Liver (tissue), 3 donors: Measurements from ENCODE around the gene APOB.

ENCODE experiments used
- EGR1 ChIP-seq, 2 donors: IDR thresholded peaks; 2 replicates each; pipeline ENCODE4 v1.6.1; 2016 to 2018; ENCODE audit warnings: antibody characterized with exemption in 2 of 2, low read depth in 2 of 2
- FOXA1 ChIP-seq: IDR thresholded peaks from 2 replicates; pipeline ENCODE4 v1.6.1; 2016; ENCODE audit warnings: antibody characterized with exemption
- GABPA ChIP-seq, 2 donors: IDR thresholded peaks in 1 of 2; conservative IDR thresholded peaks in 1 of 2; 2 replicates each; pipeline ENCODE4 v1.6.1; 2016; ENCODE audit warnings: antibody characterized with exemption in 2 of 2, mild to moderate bottlenecking in 1 of 2, moderate library complexity in 1 of 2
- JUND ChIP-seq, 2 donors: IDR thresholded peaks; 2 replicates each; pipeline ENCODE4 v1.6.1; 2016; ENCODE audit warnings: antibody characterized with exemption in 2 of 2
- NR2F2 ChIP-seq: IDR thresholded peaks from 2 replicates; pipeline ENCODE4 v1.6.1; 2016; ENCODE audit warnings: antibody characterized with exemption
- RAD21 ChIP-seq, 2 donors: IDR thresholded peaks; 2 replicates each; pipeline ENCODE4 v1.6.1; 2016; ENCODE audit warnings: antibody characterized with exemption in 2 of 2, mild to moderate bottlenecking in 2 of 2
- RXRA ChIP-seq, 2 donors: IDR thresholded peaks; 2 replicates each; pipeline ENCODE4 v1.6.1; 2017 to 2018; ENCODE audit warnings: antibody characterized with exemption in 2 of 2, mild to moderate bottlenecking in 1 of 2
- SP1 ChIP-seq: IDR thresholded peaks from 2 replicates; pipeline ENCODE4 v1.6.1; 2018; ENCODE audit warnings: antibody characterized with exemption, mild to moderate bottlenecking
- TAF1 ChIP-seq: conservative IDR thresholded peaks from 2 replicates; pipeline ENCODE4 v1.6.1; 2016; ENCODE audit warnings: antibody characterized with exemption, mild to moderate bottlenecking
- YY1 ChIP-seq: IDR thresholded peaks from 2 replicates; pipeline ENCODE4 v1.6.1; 2016; ENCODE audit warnings: antibody characterized with exemption, mild to moderate bottlenecking
- TF ChIP-seq, protein P1 (sequence below): fragments of 150-350 bp; IDR thresholded peaks from 2 replicates; pipeline ENCODE4 v1.5.1; 2017; ENCODE audit warnings: improper control_type of control experiment, low read depth, low read length; ENCODE audit not compliant: missing input control
- TF ChIP-seq, protein P2 (sequence below): IDR thresholded peaks from 2 replicates; pipeline ENCODE4 v1.6.1; 2016; ENCODE audit warnings: antibody characterized with exemption, mild to moderate bottlenecking
- TF ChIP-seq, protein P3 (sequence below): IDR thresholded peaks from 2 replicates; pipeline ENCODE4 v1.6.1; 2016; ENCODE audit warnings: antibody characterized with exemption
- TF ChIP-seq, protein P4 (sequence below): IDR thresholded peaks from 2 replicates; pipeline ENCODE4 v1.6.1; 2016; ENCODE audit warnings: antibody characterized with exemption
- donor health status: healthy.
- donor health status: healthy.

DNA sequence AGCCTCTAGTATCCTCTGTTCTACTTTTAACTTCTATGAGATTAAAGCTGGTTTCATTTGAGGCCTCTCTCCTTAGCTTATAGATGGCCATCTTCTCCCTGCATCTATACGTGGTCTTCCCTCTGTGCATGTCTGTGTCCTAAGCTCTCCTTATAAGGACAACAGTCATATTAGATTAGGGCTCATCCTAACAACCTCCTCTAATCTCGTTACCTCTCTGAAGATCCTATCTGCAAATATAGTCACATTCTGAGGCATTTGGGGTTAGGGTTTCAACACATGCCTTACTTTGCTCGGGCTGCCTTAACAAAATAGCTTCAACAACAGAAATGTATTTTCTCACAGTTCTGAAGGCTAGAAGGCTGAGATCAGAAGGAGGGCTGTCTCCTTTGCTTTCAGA, 11.6 kb upstream of the APOB start:
- TF ChIP-seq YY1: no peak
- TF ChIP-seq, protein P1, sequence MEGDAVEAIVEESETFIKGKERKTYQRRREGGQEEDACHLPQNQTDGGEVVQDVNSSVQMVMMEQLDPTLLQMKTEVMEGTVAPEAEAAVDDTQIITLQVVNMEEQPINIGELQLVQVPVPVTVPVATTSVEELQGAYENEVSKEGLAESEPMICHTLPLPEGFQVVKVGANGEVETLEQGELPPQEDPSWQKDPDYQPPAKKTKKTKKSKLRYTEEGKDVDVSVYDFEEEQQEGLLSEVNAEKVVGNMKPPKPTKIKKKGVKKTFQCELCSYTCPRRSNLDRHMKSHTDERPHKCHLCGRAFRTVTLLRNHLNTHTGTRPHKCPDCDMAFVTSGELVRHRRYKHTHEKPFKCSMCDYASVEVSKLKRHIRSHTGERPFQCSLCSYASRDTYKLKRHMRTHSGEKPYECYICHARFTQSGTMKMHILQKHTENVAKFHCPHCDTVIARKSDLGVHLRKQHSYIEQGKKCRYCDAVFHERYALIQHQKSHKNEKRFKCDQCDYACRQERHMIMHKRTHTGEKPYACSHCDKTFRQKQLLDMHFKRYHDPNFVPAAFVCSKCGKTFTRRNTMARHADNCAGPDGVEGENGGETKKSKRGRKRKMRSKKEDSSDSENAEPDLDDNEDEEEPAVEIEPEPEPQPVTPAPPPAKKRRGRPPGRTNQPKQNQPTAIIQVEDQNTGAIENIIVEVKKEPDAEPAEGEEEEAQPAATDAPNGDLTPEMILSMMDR: no peak
- no peak for TF ChIP-seq GABPA (IDR thresholded peaks at IDR 0.05 in 1 of 2, conservative IDR thresholded peaks at IDR 0.05 in 1 of 2)
- no peak for TF ChIP-seq JUND (IDR thresholded peaks at IDR 0.05)
- TF ChIP-seq, protein P2, sequence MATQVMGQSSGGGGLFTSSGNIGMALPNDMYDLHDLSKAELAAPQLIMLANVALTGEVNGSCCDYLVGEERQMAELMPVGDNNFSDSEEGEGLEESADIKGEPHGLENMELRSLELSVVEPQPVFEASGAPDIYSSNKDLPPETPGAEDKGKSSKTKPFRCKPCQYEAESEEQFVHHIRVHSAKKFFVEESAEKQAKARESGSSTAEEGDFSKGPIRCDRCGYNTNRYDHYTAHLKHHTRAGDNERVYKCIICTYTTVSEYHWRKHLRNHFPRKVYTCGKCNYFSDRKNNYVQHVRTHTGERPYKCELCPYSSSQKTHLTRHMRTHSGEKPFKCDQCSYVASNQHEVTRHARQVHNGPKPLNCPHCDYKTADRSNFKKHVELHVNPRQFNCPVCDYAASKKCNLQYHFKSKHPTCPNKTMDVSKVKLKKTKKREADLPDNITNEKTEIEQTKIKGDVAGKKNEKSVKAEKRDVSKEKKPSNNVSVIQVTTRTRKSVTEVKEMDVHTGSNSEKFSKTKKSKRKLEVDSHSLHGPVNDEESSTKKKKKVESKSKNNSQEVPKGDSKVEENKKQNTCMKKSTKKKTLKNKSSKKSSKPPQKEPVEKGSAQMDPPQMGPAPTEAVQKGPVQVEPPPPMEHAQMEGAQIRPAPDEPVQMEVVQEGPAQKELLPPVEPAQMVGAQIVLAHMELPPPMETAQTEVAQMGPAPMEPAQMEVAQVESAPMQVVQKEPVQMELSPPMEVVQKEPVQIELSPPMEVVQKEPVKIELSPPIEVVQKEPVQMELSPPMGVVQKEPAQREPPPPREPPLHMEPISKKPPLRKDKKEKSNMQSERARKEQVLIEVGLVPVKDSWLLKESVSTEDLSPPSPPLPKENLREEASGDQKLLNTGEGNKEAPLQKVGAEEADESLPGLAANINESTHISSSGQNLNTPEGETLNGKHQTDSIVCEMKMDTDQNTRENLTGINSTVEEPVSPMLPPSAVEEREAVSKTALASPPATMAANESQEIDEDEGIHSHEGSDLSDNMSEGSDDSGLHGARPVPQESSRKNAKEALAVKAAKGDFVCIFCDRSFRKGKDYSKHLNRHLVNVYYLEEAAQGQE: no peak
- TF ChIP-seq, protein P3, sequence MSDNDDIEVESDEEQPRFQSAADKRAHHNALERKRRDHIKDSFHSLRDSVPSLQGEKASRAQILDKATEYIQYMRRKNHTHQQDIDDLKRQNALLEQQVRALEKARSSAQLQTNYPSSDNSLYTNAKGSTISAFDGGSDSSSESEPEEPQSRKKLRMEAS: no peak
- TF ChIP-seq TAF1: no peak
- no peak for TF ChIP-seq SP1
- TF ChIP-seq EGR1 (IDR thresholded peaks at IDR 0.05; ENCODE audit: low read depth in 2 of 2): no peak
- TF ChIP-seq, protein P4, sequence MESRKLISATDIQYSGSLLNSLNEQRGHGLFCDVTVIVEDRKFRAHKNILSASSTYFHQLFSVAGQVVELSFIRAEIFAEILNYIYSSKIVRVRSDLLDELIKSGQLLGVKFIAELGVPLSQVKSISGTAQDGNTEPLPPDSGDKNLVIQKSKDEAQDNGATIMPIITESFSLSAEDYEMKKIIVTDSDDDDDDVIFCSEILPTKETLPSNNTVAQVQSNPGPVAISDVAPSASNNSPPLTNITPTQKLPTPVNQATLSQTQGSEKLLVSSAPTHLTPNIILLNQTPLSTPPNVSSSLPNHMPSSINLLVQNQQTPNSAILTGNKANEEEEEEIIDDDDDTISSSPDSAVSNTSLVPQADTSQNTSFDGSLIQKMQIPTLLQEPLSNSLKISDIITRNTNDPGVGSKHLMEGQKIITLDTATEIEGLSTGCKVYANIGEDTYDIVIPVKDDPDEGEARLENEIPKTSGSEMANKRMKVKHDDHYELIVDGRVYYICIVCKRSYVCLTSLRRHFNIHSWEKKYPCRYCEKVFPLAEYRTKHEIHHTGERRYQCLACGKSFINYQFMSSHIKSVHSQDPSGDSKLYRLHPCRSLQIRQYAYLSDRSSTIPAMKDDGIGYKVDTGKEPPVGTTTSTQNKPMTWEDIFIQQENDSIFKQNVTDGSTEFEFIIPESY: no peak
- TF ChIP-seq RAD21 (IDR thresholded peaks at IDR 0.05): no peak
- no peak for TF ChIP-seq FOXA1
- TF ChIP-seq RXRA (IDR thresholded peaks at IDR 0.05): no peak
- no peak for TF ChIP-seq NR2F2
